ENCODE results near the gene TSC1.

DNA sequence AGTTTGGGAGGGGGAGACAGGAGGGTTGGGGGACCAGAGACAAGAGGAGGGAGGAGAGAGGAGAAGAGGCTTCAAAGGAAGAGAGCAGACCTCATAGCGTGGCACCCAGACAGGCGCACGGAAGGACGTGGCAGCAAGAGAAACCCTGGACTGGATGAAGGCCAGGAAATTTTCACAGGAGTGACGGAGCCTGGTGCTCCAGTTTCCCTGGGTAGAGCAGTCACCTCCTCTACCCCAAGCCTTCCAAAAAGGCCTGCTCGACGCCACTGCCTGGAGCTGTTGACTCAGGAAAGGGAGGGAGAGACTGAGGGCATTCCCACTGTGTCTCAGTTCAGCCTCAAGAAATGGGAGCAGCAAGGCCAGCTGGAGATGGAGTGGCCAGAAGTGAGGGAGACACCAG, 85.7 kb downstream of the TSC1 start:
- TF ChIP-seq, protein P1, sequence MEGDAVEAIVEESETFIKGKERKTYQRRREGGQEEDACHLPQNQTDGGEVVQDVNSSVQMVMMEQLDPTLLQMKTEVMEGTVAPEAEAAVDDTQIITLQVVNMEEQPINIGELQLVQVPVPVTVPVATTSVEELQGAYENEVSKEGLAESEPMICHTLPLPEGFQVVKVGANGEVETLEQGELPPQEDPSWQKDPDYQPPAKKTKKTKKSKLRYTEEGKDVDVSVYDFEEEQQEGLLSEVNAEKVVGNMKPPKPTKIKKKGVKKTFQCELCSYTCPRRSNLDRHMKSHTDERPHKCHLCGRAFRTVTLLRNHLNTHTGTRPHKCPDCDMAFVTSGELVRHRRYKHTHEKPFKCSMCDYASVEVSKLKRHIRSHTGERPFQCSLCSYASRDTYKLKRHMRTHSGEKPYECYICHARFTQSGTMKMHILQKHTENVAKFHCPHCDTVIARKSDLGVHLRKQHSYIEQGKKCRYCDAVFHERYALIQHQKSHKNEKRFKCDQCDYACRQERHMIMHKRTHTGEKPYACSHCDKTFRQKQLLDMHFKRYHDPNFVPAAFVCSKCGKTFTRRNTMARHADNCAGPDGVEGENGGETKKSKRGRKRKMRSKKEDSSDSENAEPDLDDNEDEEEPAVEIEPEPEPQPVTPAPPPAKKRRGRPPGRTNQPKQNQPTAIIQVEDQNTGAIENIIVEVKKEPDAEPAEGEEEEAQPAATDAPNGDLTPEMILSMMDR (IDR thresholded peaks at IDR 0.05): no peak
- TF ChIP-seq POLR2AphosphoS5 (IDR thresholded peaks at IDR 0.05) (no peak), POLR2A (IDR thresholded peaks at IDR 0.05) (no peak), EP300 (IDR thresholded peaks at IDR 0.05) (no peak)
